ENCODE measurements around the gene PCDHB16. TPM values are rescaled to one million over a fixed set of nuclear protein-coding genes. Genes with fewer than 3 reads are reported as not detected.
"Not testable (repeated sequence)": the region's sequence is repeated elsewhere in the genome, so short reads cannot be mapped to it uniquely, and the experiment has no call there.

Gene PCDHB16
- total and polyA plus RNA-seq, 2 of the 4 experiments (the other 2 are of a cell fraction), result 0.18 to 0.36 TPM

DNA sequence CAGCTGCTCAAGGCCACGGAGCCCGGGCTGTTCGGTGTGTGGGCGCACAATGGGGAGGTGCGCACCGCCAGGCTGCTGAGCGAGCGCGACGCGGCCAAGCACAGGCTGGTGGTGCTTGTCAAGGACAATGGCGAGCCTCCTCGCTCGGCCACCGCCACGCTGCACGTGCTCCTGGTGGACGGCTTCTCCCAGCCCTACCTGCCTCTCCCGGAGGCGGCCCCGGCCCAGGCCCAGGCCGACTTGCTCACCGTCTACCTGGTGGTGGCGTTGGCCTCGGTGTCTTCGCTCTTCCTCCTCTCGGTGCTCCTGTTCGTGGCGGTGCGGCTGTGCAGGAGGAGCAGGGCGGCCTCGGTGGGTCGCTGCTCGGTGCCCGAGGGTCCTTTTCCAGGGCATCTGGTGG is 6.9 kb downstream of the PCDHB16 start:
- H3K4me3 ChIP-seq (ENCODE audit: insufficient read depth, low read depth, low read length); H3K4me2 ChIP-seq (ENCODE audit: low read depth, low read length); H3K79me1 ChIP-seq (ENCODE audit: low read depth in 1 of 2, low read length in 2 of 2); H3K9ac ChIP-seq (ENCODE audit: low read depth, low read length); H3K4ac ChIP-seq (ENCODE audit: low read depth, low read length); H3K18ac ChIP-seq (ENCODE audit: low read depth, low read length); H4K91ac ChIP-seq (ENCODE audit: insufficient read depth, low read depth, low read length); H3K27me3 ChIP-seq (ENCODE audit: control insufficient read depth, insufficient read depth, low read length); in situ Hi-C loops (cut with MboI; ENCODE audit: low sequenced_read_pairs); H2BK15ac ChIP-seq (ENCODE audit: low read depth, low read length); BruUV-seq (replicated peaks); H4K8ac ChIP-seq (ENCODE audit: low read depth in 2 of 2, low read length in 2 of 2); H2AK5ac ChIP-seq (ENCODE audit: low read depth, low read length); H3K9me1 ChIP-seq (ENCODE audit: insufficient read depth, low read length); H2BK5ac ChIP-seq (ENCODE audit: low read depth, low read length, poor library complexity, severe bottlenecking); H3K4me1 ChIP-seq (ENCODE audit: control insufficient read depth, insufficient read depth, low read length); H2AK9ac ChIP-seq (replicated peaks; ENCODE audit: low read depth, low read length, poor library complexity); H3K56ac ChIP-seq (ENCODE audit: extremely low read depth, insufficient read depth, low read length); ATAC-seq (ENCODE audit: low read depth); H2BK120ac ChIP-seq (ENCODE audit: low read depth, low read length); H4K20me1 ChIP-seq (ENCODE audit: insufficient read depth, low read length); DNase-seq; POLR2A ChIA-PET (ENCODE audit: unreplicated experiment); H3K36me3 ChIP-seq (ENCODE audit: control insufficient read depth, insufficient read depth, low read length); H3K14ac ChIP-seq (replicated peaks; ENCODE audit: low read depth, low read length); CTCF ChIA-PET; H3K27ac ChIP-seq (ENCODE audit: insufficient read depth, low read length); intact Hi-C loops (cut with micrococcal nuclease); H2BK20ac ChIP-seq (ENCODE audit: low read depth, low read length); dilution Hi-C loops (cut with HindIII; ENCODE audit: low sequenced_read_pairs, unreplicated experiment); H2AFZ ChIP-seq (replicated peaks; ENCODE audit: low read length, poor library complexity); H4K5ac ChIP-seq (ENCODE audit: low read depth, low read length); H3K23ac ChIP-seq (ENCODE audit: low read depth, low read length): not testable (repeated sequence)
- 25% methylated on average over 4 of the region's 35 CpGs; no CpG with 5 or more reads in 1 of the 2 experiments for WGBS, 2 experiments (ENCODE audit: extremely low coverage in 2 of 2, insufficient read length in 1 of 2)
- peaks cover 15% of the 10 kb centered on the region; the same call in 1 of the 2 replicates for H3K9me3 ChIP-seq (ENCODE audit: control insufficient read depth, insufficient read depth, low read length)

Measured in IMR-90 (cell line).